ENCODE results near the gene PKIG. TPM values are rescaled to one million over a fixed set of nuclear protein-coding genes. Genes with fewer than 3 reads are reported as not detected.
A peak's percentile ranks its signal among the peaks of the same experiment; 100 is the strongest.
"Not testable (repeated sequence)": the region's sequence is repeated elsewhere in the genome, so short reads cannot be mapped to it uniquely, and the experiment has no call there.

PKIG gene
- total RNA-seq, 4 donors from 2014 or later: 305 to 398 (median 357) TPM

DNA sequence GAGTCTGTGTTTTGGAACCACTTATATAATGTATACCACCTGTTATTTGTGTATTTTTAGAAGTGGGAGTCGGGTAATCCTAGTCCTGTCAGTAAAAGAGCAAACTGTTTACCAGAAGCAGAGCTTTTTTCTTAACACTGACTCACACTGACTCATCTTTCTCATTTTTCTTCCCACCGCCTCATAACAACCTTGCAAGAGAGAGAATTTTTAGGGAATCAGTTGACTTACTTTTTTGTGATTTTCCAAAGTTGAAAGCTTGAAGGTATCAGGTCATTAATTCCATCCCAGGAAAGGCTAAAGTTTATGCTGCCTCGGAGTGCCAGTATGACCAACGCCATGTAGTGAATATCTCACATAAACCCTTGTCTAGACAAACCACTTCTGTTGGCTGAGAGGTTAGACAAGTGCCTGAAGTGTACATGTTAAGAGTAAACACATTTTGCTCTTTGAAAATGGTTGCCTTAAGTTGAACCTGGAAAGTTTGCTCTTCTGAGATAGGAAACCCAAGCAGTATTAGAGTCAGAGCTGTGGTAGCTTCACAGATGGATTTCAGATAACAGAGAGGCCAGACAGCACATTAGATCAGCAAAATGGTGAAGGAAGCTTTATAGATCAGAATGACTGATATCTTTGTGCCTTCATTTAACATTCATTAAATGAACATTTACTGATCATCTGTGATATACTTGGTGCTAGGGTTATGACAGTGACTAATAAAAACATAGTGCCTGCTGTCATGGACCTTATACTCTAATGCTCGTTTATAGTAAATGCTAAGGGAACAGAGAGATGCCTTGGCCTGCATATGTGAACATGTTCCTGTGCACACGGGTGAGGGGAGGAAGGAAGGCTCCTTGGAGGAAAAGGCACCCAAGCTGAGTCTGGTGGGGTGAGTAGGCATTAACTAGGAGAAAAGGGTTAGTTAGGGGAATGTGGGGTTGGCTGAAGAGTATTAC is 29.1 kb upstream of the PKIG start:
- 30% methylated on average over 6 of the region's 6 CpGs for WGBS

DNA sequence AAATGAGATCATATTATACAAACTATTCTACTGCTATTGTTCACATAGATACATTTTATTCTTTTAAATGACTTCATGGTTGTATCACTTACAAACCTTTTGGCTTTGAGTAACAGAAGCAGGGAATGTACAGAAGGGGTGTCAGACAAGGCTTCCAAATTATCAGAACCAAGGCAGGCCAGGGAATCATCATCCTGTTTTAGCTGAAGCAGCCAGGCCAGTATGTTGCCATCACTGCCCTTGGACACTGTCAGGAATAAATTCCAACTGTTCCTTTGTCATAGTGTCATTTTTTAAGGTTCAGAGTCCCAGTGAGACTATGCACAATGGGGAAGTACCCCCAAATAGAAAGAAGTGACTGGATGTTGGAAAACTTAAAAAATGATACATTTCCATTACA is 23.1 kb upstream of the PKIG start:
- no peak overlapping the region for H3K4me3 ChIP-seq
- H3K9me3 ChIP-seq: no peaks in the 10 kb centered on the region
- H3K36me3 ChIP-seq: no peaks in the 10 kb centered on the region
- H3K4me1 ChIP-seq: peaks cover 14 to 62% (median 52%) of the 10 kb centered on the region in 4 donors
- DNase-seq (ENCODE audit: extremely low spot score): no peak
- TF ChIP-seq EP300 (IDR thresholded peaks at IDR 0.05): no peak
- no peak for TF ChIP-seq POLR2AphosphoS5 (IDR thresholded peaks at IDR 0.05)
- no peak for TF ChIP-seq POLR2A (IDR thresholded peaks at IDR 0.05; ENCODE audit: low read depth)
- TF ChIP-seq, protein P1, sequence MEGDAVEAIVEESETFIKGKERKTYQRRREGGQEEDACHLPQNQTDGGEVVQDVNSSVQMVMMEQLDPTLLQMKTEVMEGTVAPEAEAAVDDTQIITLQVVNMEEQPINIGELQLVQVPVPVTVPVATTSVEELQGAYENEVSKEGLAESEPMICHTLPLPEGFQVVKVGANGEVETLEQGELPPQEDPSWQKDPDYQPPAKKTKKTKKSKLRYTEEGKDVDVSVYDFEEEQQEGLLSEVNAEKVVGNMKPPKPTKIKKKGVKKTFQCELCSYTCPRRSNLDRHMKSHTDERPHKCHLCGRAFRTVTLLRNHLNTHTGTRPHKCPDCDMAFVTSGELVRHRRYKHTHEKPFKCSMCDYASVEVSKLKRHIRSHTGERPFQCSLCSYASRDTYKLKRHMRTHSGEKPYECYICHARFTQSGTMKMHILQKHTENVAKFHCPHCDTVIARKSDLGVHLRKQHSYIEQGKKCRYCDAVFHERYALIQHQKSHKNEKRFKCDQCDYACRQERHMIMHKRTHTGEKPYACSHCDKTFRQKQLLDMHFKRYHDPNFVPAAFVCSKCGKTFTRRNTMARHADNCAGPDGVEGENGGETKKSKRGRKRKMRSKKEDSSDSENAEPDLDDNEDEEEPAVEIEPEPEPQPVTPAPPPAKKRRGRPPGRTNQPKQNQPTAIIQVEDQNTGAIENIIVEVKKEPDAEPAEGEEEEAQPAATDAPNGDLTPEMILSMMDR (IDR thresholded peaks at IDR 0.05): no peak
- intact Hi-C loops (cut with DNase I): no loop called here
- H3K27ac ChIP-seq (replicated peaks in 1 of 4): peak overlapping the region in 2 of 4 donors; percentile 5 to 45
- H3K27me3 ChIP-seq: no peaks in the 10 kb centered on the region

More for the DNA sequence above, 29.1 kb upstream of the PKIG start:
- peak overlapping the region; percentile 82 to 91 (median 86) for H3K27ac ChIP-seq (replicated peaks in 1 of 4)
- TF ChIP-seq POLR2AphosphoS5 (IDR thresholded peaks at IDR 0.05) (peak in 1 of 2 donors; percentile 58), POLR2A (IDR thresholded peaks at IDR 0.05; ENCODE audit: low read depth) (no peak), EP300 (IDR thresholded peaks at IDR 0.05) (peak; percentile 8)
- TF ChIP-seq, protein P1 (IDR thresholded peaks at IDR 0.05): no peak
- H3K4me3 ChIP-seq: no peak overlapping the region
- intact Hi-C loops (cut with DNase I): no loop called here
- no peak for DNase-seq (ENCODE audit: extremely low spot score)
- H3K9me3 ChIP-seq: no peaks in the 10 kb centered on the region
- H3K36me3 ChIP-seq: no peaks in the 10 kb centered on the region
- H3K4me1 ChIP-seq: peaks cover 26 to 75% (median 69%) of the 10 kb centered on the region in 4 donors
- H3K27me3 ChIP-seq: no peaks in the 10 kb centered on the region

DNA sequence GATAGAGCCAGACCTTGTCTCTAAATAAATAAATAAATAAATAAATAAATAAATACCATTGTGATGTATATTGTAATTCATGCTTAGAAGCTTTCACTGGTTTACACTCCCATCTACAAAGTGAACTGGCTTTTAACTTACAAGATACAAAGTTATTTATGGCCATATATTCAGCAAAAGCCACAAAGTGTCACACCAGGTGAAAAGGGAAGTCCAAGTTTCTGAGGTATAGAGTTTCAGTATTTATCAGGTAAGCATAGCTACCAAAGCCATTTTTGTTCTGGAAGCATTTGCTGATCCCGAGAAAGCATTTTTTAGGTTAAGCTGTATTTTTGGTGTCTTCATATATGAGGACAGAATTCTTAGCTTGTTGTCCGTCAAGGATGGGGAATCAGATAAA is 22.1 kb upstream of the PKIG start:
- Histone ChIP-seq H3K4me1 (peaks cover 11 to 62% (median 50%) of the 10 kb centered on the region in 4 donors), H3K27me3 (no peaks in the 10 kb centered on the region), H3K27ac (replicated peaks in 1 of 4) (peak overlapping the region in 2 of 4 donors; percentile 1 to 7), H3K4me3 (no peak overlapping the region), H3K36me3 (no peaks in the 10 kb centered on the region), H3K9me3 (no peaks in the 10 kb centered on the region)
- intact Hi-C loops (cut with DNase I): no loop called here
- WGBS: 91% methylated on average over 2 of the region's 2 CpGs
- no peak for DNase-seq (ENCODE audit: extremely low spot score)
- TF ChIP-seq POLR2A (IDR thresholded peaks at IDR 0.05; ENCODE audit: low read depth): no peak
- TF ChIP-seq, protein P1 (IDR thresholded peaks at IDR 0.05): no peak
- no peak for TF ChIP-seq POLR2AphosphoS5 (IDR thresholded peaks at IDR 0.05)
- TF ChIP-seq EP300 (IDR thresholded peaks at IDR 0.05): no peak

DNA sequence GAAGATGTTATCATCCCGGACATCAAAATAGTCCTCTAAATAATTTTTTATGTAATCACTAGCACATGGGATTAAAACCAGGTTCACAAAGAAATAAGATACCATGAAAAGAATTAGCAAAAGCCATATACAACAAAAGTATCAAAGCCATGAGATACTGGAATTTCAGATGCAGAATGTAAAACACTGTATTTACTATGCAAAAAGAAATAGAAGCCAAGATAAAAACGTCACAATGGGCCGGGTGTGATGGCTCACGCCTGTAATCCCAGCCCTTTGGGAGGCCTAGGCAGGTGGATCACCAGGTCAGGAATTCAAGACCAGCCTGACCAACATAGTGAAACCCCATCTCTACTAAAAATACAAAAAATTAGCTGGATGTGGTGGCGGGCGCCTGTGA is 21.6 kb upstream of the PKIG start:
- H3K9me3 ChIP-seq; H3K27me3 ChIP-seq; H3K4me3 ChIP-seq; DNase-seq (ENCODE audit: extremely low spot score); H3K36me3 ChIP-seq; intact Hi-C loops (cut with DNase I): not testable (repeated sequence)
- WGBS: 91% methylated on average over 6 of the region's 6 CpGs
- H3K27ac ChIP-seq (replicated peaks in 1 of 4): peak overlapping the region in 1 of 4 donors; percentile 11
- H3K4me1 ChIP-seq: peaks cover 11 to 62% (median 47%) of the 10 kb centered on the region in 4 donors

DNA sequence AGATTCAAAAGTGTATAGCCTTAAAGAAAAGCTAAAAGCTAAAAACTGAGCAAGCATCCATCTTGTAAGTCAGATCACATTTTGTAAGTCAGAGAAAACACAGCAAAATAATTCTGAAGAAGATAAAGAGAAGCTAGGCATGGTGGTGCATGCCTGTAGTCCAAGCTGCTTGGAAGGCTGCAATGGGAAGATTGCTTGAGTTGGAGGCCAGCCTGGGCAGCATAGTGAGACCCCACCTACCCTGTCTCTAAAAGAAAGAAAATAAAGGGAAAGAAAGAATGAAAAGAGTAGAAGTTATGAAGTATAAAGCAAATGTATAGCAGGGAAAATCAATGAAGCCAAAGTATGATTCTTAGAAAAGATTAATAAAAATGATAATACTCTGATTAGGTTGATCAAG is 20.5 kb upstream of the PKIG start:
- TF ChIP-seq EP300 (IDR thresholded peaks at IDR 0.05) (no peak), POLR2A (IDR thresholded peaks at IDR 0.05; ENCODE audit: low read depth) (no peak), POLR2AphosphoS5 (IDR thresholded peaks at IDR 0.05) (no peak)
- TF ChIP-seq, protein P1 (IDR thresholded peaks at IDR 0.05): no peak
- Histone ChIP-seq H3K36me3 (no peaks in the 10 kb centered on the region), H3K27me3 (no peaks in the 10 kb centered on the region), H3K4me3 (no peak overlapping the region), H3K4me1 (peaks cover 14 to 62% (median 49%) of the 10 kb centered on the region in 4 donors), H3K27ac (replicated peaks in 1 of 4) (peak overlapping the region in 1 of 4 donors; percentile 82), H3K9me3 (no peaks in the 10 kb centered on the region)
- no peak for DNase-seq (ENCODE audit: extremely low spot score)
- intact Hi-C loops (cut with DNase I): no loop called here

All from esophagus muscularis mucosa (tissue), 4 donors.